CD4-positive, alpha-beta T cell treated with Interleukin-6 for 4 hours (primary cell): ENCODE results near the gene PRRG2.

Experiments used
- DNase-seq: peaks from one replicate; pipeline ENCODE4 v3.0.0-alpha.2; 2020; ENCODE audit warnings: mixed read lengths

PRRG2 gene

GRCh38 chr19:49557641-49558325 lies 23.3 kb upstream of the PRRG2 start:
- no peak for DNase-seq

GRCh38 chr19:49558591-49558990 lies 22.5 kb upstream of the PRRG2 start:
- DNase-seq = peak; percentile 66

- DNase-seq = no peak
Measured at GRCh38 chr19:49559443-49559842, 21.7 kb upstream of the PRRG2 start.

DNA sequence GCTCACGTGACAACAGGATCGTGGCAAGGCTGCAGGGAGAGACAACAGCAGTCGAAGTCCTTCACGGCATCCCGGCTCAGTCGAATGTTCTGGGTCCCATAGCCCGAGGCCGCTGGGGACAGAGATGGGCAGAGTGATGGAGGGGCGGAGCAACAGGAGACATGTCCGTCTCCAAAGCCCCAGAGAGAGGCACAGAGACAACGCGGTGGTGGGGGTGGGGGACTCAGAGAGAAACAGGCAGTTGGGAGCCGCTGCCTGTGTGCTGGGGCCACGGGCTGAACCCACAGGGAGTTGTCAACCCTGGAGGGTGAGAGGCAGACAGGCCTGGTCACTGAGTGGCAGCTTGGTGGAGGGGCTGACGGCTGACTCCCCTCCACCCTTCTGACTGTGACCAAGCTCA lies 21.2 kb upstream of the PRRG2 start:
- DNase-seq = peak; percentile 44

DNA sequence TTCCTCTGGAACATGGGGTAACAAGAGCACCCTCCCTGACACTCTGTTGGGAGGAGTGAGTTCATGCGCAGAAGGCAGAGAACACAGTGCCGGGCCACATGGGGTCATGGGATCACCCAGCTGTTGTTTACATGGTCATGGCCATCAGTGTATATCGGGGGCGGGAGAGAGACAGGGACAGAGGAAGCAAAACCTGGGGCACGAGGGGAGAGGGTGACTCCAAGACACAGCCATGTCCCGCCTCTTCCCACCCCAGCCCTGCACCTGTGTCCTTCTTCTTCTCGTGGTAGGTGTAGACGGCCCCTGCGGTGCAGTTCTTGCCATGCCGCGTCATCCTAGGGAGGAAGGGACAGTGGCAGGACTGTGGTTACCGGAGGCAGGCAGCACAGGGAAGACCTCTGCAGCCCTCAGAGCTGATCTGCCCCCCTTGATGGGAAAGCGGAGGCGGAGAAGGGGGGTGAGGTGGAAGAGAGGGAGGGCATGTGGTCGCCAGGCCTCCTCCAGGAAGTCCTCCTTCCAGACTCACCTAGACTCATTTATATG lies 20.7 kb upstream of the PRRG2 start:
- DNase-seq = peak; percentile 68

DNA sequence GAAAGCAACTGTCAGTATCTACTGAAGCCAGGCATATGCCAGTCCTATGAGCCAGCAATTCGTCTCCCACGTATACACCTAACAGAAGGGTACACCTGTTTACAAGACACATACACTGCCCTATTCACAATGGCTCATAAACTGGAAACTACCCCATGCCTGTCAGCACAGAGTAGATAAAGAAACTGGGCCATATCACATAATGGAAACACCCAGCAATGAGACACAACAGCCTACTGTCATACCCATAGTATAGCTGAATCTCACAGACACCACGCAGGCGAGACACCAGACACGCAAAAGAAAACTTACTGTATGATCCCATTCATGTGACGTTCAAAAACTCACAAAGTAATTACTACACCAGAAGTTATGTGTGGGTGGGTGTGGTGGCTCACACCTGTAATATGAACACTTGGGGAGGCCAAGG lies 16.5 kb upstream of the PRRG2 start:
- DNase-seq = peak; percentile 48

GRCh38 chr19:49565261-49565660 lies 15.9 kb upstream of the PRRG2 start:
- peak; percentile 63 for DNase-seq

GRCh38 chr19:49566302-49566701 lies 14.8 kb upstream of the PRRG2 start:
- no peak for DNase-seq

GRCh38 chr19:49567861-49568441 lies 13.2 kb upstream of the PRRG2 start:
- peak; percentile 70 for DNase-seq

GRCh38 chr19:49570138-49570856 lies 10.8 kb upstream of the PRRG2 start:
- peak; percentile 81 for DNase-seq

- peak; percentile 69 for DNase-seq
Measured at GRCh38 chr19:49570997-49571676, 10.0 kb upstream of the PRRG2 start.

- DNase-seq = no peak
Measured at GRCh38 chr19:49573009-49573408, 8.1 kb upstream of the PRRG2 start.

GRCh38 chr19:49573425-49573824 lies 7.7 kb upstream of the PRRG2 start:
- no peak for DNase-seq

GRCh38 chr19:49574206-49574755 lies 6.8 kb upstream of the PRRG2 start:
- no peak for DNase-seq

DNA sequence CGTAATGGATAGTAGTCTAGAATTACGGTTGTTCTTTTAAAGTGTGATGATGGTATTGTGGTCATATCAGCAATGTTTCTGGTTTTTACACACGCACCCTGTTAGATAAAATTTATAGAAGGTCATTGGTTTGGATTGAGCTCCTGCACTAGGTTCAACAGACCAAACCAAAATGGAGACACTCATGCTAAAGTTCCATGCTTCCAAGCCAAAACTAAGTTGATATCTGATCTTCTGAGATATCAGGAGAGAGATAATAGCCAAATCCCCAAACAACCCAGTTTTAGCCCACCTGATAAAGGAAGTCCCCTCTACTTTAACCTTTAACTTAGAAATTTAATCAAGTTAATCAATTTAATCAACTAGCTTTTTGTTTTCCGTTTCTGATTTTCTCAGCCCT lies 1.9 kb upstream of the PRRG2 start:
- no peak for DNase-seq

DNA sequence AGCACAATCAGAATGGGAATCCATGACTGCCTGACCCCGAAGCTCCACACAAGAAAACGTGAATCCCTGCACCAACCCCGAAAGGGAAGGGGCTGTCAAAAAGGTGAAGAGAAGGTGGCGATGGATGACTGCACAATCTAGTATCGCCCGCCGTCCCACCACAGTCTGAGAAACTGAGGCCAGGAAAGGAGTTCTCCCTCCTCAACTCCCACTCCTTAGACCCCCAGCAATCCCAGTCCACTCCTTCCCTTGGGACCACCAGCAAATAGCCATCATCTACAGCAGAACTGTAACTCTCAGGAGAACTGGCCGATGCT lies 1.2 kb upstream of the PRRG2 start:
- DNase-seq = no peak

- DNase-seq = peak; percentile 97
Measured at GRCh38 chr19:49580264-49581006, 681 bp upstream of the PRRG2 start, which contains the start of gene NOSIP. NOSIP (minus strand) TSS chr19:49580556; CDS start chr19:49560691, 19,865 bp downstream.

- DNase-seq = no peak
Measured at GRCh38 chr19:49583239-49583638, 2.1 kb downstream of the PRRG2 start.

- no peak for DNase-seq
Measured at GRCh38 chr19:49585023-49585422, 3.9 kb downstream of the PRRG2 start.

DNA sequence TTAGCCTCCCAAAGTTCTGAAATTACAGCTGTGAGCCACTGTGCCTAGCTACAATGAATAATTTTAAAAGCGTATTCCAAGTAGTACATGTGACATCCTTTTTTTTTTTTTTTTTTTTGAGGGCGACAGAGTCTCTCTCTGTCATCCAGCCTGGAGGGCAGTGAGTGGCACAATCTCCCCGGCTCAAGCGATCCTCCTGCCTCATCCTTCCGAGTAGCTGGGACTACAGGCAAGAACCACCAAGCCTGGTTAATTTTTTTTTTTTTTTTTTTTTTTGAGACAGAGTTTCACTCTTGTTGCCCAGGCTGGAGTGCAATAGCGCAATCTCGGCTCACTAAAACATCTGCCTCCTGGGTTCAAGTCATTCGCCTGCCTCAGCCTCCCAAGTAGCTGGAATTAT lies 6.1 kb downstream of the PRRG2 start:
- DNase-seq = no peak

DNA sequence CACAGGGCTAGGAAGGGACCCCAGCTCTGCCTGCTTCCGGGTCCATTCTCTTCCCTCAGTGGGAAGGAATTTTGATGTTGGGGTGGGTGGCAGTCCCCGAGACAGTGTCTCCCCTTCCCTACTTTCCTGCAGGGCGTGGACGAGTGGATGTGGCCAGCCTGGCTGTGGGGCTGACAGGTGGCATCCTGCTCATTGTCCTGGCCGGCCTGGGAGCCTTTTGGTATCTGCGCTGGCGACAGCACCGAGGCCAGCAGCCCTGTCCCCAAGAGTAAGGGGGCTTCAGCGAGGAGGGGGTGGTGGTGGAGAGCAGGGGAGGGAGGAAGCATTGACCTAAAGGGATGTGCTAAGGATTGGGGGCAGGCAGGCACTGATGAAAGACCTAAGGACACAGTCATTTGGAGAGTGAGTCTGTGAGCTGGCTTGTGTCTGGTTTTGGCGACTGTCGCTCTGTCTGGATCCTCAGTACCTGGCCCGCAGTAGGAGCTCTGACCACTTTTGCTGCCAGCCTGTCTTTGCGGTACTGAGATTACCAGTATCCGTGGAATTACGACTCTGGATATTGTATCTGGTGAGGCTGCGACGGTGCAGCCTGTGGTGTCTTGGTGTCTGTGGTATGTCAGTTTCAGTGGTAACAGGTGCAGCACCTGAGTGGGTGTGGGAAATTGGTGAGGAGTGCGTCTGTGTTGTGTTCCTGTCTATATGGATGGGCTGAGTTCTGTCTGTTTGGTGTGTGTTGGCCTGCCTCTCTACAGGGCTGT lies 7.4 kb downstream of the PRRG2 start:
- DNase-seq = peak; percentile 31
